ENCODE results near the gene ZNF853. TPM values are rescaled to one million over a fixed set of nuclear protein-coding genes. Genes with fewer than 3 reads are reported as not detected.

Gene ZNF853
- total and polyA plus RNA-seq, 4 donors, result 0.04 to 3.0 (median 0.51) TPM

GRCh38 chr7:6612819-6613218, 2.6 kb upstream of the ZNF853 start:
- WGBS, result 70% methylated on average over 6 of the region's 7 CpGs
- Histone ChIP-seq H3K9ac (ENCODE audit: low read depth in 1 of 2, low read length in 2 of 2) (no peak overlapping the region), H3K4me3 (ENCODE audit: low read depth in 1 of 3, low read length in 3 of 3) (no peak overlapping the region), H3K9me3 (ENCODE audit: control insufficient read depth in 4 of 4, low read length in 3 of 4) (no peaks in the 10 kb centered on the region), H3K27me3 (ENCODE audit: control insufficient read depth in 4 of 4, insufficient read depth in 4 of 4, low read length in 3 of 4) (peaks cover 0 to 4% (median 3%) of the 10 kb centered on the region in 4 donors), H3K27ac (ENCODE audit: low read depth in 1 of 2, low read length in 2 of 2) (no peak overlapping the region), H3K36me3 (ENCODE audit: control insufficient read depth in 4 of 4, insufficient read depth in 3 of 4, low read depth in 1 of 4, low read length in 3 of 4) (peaks cover 2 to 6% (median 3%) of the 10 kb centered on the region in 4 donors), H3K4me1 (ENCODE audit: control insufficient read depth in 4 of 4, insufficient read depth in 4 of 4, low read length in 3 of 4) (peaks cover 0 to 7% (median 5%) of the 10 kb centered on the region in 4 donors)
- DNase-seq (ENCODE audit: low spot score), result no peak
- TF ChIP-seq EGR1 (IDR thresholded peaks at IDR 0.05; ENCODE audit: low read depth in 2 of 2) (no peak), RXRA (IDR thresholded peaks at IDR 0.05) (no peak), HNF4G (IDR thresholded peaks at IDR 0.05) (no peak), TAF1 (conservative IDR thresholded peaks at IDR 0.05) (no peak), HNF4A (conservative IDR thresholded peaks at IDR 0.05) (no peak), GABPA (IDR thresholded peaks at IDR 0.05 in 1 of 2, conservative IDR thresholded peaks at IDR 0.05 in 1 of 2) (no peak), SP1 (IDR thresholded peaks at IDR 0.05) (no peak), ZBTB33 (IDR thresholded peaks at IDR 0.05) (no peak), RAD21 (IDR thresholded peaks at IDR 0.05) (no peak), CTCF (IDR thresholded peaks at IDR 0.05; ENCODE audit: low read depth, low read length, missing input control) (no peak), ATF3 (IDR thresholded peaks at IDR 0.05) (no peak), MAX (IDR thresholded peaks at IDR 0.05) (no peak), JUND (IDR thresholded peaks at IDR 0.05) (no peak), REST (IDR thresholded peaks at IDR 0.05) (no peak), FOXA1 (IDR thresholded peaks at IDR 0.05) (no peak), FOXA2 (IDR thresholded peaks at IDR 0.05) (no peak), NR2F2 (IDR thresholded peaks at IDR 0.05) (no peak)

Data from liver (tissue), 9 donors.